OCI-M1 (cell line): ENCODE measurements around the gene UBA7.

Experiments
- DNase-seq: peaks from one replicate; lab custom pipeline; 2025; lab: John Stamatoyannopoulos, UW

UBA7 gene

GRCh38 chr3:49804141-49805041 lies 9.4 kb downstream of the UBA7 start:
- DNase-seq: no peak

DNA sequence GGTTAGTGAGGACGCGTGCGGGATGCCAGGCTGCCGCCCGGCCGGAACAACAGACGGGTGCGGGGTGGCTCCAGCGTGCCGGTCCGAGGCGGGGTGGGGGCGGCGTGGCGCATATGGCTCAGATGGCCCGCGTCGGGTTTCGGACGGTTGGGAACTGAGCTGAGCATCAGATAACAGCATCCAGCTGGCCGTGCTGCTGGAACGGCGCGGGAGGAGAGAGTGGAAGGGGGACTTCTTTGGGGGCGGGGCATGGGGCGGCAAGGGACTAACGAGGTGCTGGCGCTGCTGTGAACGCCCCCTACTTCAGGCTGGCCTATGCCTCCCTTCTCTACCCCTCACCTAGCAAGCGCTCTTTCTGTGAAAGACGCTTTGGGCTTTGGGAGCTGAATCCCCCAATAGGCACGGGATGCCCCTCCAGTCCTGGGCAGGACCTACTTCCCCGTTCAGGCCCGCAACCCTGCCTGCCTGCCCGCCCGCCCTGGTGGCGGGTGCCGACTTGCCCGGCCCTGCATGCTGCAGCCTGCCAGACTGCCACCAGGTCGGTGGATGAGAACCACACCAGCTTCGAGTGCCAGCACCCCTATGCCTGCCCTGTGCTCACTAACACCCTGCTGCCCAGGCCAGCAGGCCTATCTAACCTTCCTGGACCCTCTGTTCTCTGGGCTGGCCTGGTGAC lies 10.2 kb downstream of the UBA7 start:
- DNase-seq: peak; percentile 73

GRCh38 chr3:49802719-49803464 lies 10.9 kb downstream of the UBA7 start, which contains the start of gene INKA1:
Gene INKA1, plus strand, starts transcription at chr3:49803261. Its CDS starts 132 bp downstream, at chr3:49803393.
- DNase-seq: peak; percentile 87

GRCh38 chr3:49801160-49801559 lies 12.6 kb downstream of the UBA7 start:
- no peak for DNase-seq

DNA sequence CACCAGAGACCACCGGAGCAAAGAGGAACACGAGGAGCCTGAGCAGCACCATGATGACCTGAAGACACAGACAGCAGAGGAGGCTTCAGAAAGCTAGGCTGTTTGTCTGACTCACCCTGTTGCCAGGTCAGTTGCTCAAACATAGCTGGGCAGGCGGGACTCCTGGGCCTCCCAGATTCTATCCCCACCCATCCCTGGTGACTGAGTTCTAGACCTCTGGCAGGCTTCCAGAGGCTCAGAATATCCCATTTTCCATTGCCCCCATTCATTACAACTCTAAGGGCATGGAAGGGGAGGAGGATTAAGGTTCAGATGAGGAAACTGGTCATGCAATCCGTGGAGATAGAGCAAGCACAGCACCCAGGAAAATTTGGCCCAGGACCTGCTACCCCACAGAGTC lies 14.0 kb downstream of the UBA7 start, which contains the start of gene CDHR4:
CDHR4 (minus strand) TSS at position 113 of the 400 bp plus-strand sequence; CDS start at position 52, 61 bp downstream.
- DNase-seq: no peak

GRCh38 chr3:49799105-49799504 lies 14.6 kb downstream of the UBA7 start:
- no peak for DNase-seq

- no peak for DNase-seq
These were observed 18.5 kb downstream of the UBA7 start for GRCh38 chr3:49794926-49795905.

DNA sequence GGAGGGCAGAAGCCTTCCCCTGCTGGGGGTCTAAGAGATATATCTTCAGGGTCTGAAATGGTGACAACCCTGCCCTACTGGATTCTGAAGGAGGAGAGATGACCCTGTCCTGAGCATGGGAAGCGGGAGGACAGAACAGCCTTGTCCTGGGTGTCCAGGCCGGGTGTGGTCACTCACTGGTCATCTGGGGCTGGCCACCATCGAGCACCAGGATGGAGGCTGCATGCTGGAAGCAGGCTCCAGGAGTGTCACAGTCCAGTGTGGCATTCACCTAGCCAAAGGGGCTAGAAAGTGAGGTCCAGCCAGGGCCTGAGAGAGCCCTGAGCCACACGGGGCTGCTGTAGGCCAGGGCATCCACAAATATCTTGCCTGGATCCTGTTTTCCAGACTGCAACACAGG lies 19.3 kb downstream of the UBA7 start:
- no peak for DNase-seq

- DNase-seq: no peak
These were observed 20.2 kb downstream of the UBA7 start for GRCh38 chr3:49793486-49794085.

- DNase-seq: no peak
These were observed 21.2 kb downstream of the UBA7 start for GRCh38 chr3:49792371-49793150.

DNA sequence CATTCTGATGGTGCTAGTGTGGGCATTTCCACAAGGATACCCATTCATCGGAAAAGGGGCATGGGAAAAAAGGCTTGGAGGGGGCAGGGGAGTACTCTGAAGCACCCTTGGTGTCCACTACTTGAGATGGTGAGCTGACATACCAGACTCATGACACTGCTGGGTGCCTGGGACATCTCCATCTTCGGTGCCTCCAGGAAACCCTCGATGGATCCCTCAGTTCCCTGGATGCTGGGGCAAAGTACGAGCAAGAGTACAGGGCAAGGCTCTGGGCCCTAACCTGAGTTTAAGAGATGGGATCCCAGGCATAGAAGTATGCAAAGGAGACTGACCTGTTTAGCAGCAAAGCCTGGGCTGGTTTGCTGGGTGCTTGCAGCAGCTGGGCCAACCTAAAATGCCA lies 22.2 kb downstream of the UBA7 start:
- no peak for DNase-seq

GRCh38 chr3:49790626-49791411 lies 22.9 kb downstream of the UBA7 start:
- no peak for DNase-seq

- no peak for DNase-seq
These were observed 25.7 kb downstream of the UBA7 start for GRCh38 chr3:49788056-49788455.

DNA sequence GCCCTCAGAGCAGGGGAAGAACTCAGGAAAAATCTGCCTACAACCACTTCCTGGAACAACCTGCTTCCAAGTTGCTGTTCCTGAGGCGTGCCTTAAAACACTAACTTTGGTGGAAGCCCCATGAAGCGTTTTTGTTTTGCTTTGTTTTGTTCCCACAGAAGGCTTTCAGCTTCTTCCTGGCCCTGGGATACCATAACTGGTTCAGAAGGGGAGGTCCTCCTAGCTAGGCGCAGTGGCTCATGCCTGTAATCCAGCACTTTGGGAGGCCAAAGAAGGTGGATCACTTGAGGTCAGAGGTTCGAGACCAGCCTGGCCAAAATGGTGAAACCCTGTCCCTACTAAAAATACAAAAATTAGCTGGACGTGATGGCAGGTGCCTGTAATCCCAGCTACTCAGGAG lies 26.2 kb downstream of the UBA7 start:
- no peak for DNase-seq

- no peak for DNase-seq
These were observed 26.6 kb downstream of the UBA7 start for GRCh38 chr3:49787182-49787464.

- DNase-seq: peak; percentile 98
These were observed 27.2 kb downstream of the UBA7 start, which contains the start of gene IP6K1 for GRCh38 chr3:49786357-49787181. Gene IP6K1, minus strand, starts transcription at chr3:49786542. Its CDS starts 38,502 bp downstream, at chr3:49748040.

DNA sequence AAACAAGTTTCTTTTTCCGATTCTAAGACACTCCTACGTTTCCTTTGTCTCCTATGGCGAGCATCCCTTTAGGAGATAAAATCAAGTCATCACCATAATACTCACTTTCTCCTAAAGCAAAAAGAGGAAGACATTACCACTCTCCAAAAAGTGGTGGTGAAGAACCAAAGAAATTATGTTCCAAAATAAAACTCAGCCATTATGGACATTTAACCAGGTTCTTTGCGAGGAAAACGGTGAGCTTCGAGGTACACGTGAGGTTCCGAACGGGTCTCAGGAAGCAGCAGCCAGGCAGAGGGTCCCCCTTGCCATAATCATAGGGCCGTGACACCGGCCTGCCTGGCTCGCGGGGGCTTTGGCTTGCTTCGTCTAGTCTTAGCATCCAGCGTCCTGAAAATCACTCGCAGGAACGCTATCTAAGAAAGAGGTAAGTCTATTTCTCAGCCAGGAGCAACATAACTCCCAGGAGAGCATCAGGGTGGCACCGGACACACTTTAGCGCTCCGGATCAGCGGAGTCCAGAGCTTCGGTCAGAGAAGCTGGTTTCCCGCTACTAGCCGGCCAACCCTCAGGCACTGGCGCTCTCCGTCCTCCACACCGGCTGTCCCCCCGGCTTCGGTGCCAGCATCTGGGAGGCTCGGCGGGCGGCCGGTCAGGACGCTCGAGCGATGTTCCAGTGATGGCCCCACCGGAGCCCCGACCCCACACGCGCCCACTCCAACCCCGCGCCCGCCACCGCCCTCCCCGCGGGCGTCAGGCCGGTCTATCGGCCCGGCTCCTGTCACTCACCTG lies 28.0 kb downstream of the UBA7 start:
- DNase-seq: peak; percentile 60
